Measurements from ENCODE around the gene GALNTL6.
"Not testable (repeated sequence)": the region's sequence is repeated elsewhere in the genome, so short reads cannot be mapped to it uniquely, and the experiment has no call there.

The GALNTL6 gene

GRCh38 chr4:172947594-172947993 is 1134.4 kb downstream of the GALNTL6 start:
- no peak for DNase-seq (ENCODE audit: low read depth)

DNA sequence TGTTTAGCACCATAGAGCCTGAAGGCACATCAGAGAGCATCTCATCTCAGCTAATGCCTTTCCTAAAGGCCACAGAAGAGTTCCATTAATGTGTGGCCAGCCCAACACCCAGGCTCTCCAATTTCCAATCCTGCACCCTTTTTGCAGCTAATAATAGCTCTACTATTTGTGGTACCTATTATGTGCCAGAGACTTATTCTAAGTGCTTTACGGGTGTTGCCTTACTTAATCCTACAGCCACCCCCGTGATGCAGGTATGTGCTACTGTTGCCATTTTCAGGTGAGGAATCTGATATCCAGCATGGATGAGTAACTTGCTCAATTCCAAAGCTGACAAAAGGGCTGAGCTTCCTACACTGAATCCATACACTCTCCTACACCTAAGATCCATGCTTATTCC is 1137.8 kb downstream of the GALNTL6 start:
- DNase-seq (ENCODE audit: low read depth): no peak

- DNase-seq (ENCODE audit: low read depth): no peak
Measured at GRCh38 chr4:172951679-172952451, 1138.7 kb downstream of the GALNTL6 start.

GRCh38 chr4:172953896-172954568 is 1140.8 kb downstream of the GALNTL6 start:
- DNase-seq (ENCODE audit: low read depth): no peak

GRCh38 chr4:172956340-172956739 is 1143.1 kb downstream of the GALNTL6 start:
- DNase-seq (ENCODE audit: low read depth): not testable (repeated sequence)

DNA sequence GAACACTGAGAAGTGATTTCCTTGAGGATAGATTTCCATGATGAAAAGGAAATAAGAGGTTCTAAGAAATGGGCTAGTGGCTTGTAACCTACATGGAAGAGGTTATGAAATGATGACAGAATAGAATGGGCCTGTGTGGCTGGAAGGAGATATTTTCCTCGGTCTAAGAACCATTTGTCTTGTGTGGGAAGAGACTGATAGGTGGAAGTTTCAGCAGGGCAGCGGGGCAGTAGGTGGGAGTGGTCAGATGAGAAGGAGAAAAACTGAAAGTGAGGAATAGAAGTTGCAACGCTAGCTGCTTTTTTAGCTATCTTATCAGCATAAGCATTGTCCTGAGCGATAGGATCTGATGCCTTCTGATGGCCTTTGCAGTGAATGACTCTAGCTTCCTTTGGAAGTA is 1144.0 kb downstream of the GALNTL6 start:
- no peak for DNase-seq (ENCODE audit: low read depth)

- DNase-seq (ENCODE audit: low read depth): peak; percentile 20
Measured at GRCh38 chr4:172962564-172963353, 1149.6 kb downstream of the GALNTL6 start.

- DNase-seq (ENCODE audit: low read depth): no peak
Measured at GRCh38 chr4:172963498-172964294, 1150.5 kb downstream of the GALNTL6 start.

DNA sequence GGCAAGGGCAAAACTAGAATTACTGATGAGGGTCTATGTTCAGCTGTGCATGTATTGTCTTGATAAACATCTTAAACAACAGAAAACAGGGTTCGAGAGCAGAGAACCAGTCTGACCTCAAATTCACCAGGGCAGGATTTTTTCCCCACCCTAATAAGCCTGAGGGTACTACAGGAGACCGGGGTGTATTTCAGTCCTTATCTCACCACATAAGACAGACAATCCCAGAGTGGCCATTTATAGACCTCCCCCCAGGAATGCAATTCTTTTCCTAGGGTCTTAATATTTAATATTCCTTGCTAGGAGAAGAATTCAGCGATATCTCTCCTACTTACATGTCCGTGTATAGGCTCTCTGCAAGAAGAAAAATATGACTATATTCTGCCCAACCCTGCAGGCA is 1157.0 kb downstream of the GALNTL6 start:
- DNase-seq (ENCODE audit: low read depth): not testable (repeated sequence)

GRCh38 chr4:172974586-172974985 is 1161.4 kb downstream of the GALNTL6 start:
- DNase-seq (ENCODE audit: low read depth): no peak

GRCh38 chr4:172975651-172976229 is 1162.5 kb downstream of the GALNTL6 start:
- no peak for DNase-seq (ENCODE audit: low read depth)

DNA sequence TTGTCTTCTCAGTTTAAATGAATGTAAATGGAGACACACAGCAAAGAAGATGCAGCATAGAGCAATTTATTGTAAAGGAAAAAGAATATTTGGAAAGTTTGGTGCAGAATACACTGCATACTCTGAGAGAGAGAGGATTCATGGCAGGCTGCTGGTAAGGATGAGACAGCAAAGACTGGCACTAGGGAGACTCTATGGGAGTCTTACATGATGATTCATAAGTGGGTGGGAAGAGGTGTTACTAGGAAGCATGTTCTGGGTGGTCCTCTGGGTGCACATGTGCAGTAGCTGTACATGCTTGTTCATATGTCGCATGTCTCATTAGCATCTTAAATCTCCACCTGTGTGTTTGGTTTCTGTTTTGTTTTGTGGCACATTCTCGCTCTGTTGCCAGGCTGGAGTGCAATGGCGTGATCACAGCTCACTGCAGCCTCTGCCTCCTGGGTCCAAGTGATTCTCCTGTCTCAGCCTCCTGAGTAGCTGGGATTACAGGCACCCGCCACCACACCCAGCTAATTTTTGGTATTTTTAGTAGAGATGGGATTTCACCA is 1164.4 kb downstream of the GALNTL6 start:
- DNase-seq (ENCODE audit: low read depth): not testable (repeated sequence)

DNA sequence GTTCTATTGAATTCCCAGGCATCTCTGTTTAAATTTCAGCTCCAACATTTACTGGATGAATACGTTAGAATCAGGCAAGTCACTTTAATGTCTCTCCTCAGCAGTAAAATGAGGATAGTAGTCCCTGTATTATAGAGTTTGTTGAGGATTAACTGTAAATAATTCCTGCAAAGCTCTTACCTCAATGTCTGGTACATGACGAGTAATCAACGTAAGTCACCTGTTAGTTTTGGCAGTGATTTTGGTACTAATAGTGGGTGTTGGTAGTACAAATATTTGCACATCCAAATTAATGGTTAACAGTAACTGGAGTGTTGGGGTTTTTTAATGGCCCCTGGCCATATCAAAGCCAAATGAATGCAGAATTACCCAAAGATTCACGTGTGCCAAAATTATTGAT is 1165.6 kb downstream of the GALNTL6 start:
- no peak for DNase-seq (ENCODE audit: low read depth)

GRCh38 chr4:172979332-172979731 is 1166.1 kb downstream of the GALNTL6 start:
- DNase-seq (ENCODE audit: low read depth): no peak

DNA sequence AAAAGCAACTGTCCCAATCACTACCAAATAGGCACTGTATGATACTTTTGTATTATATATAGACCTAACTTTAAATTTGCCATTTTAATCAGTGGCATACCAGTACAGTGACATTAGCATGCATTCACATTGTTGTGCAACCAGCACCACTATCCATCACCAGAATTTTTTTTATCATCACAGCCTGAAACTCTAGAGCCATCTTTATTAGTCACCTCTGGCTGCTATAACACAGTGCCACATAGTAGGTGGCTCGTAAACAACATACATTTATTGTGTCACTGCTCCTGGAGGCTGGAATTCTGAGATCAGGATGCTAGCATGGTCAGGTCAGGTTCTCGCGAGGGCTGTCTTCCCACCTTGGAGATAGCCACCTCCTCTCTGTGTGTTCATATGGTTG is 1167.0 kb downstream of the GALNTL6 start:
- no peak for DNase-seq (ENCODE audit: low read depth)

DNA sequence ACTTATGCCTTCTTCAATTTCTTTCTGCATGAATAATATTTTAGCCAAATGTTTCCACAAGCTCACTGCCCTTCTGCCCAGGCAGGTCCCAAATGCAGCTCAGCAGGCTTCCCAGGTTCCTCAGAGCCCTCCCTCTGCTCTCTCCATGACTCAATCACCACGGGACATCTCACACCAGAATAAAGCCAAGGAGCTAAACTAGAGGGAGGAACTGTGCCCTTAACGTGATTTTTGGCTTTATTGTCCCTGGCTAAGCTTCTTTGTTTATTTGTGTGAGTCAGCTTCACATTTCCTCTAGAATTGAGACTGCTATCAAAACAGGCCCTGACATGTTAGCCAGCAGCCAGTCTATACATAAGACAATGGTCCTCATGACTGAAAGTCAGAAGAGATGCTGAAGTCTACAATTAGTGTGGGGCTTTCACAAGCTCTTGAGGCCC is 1169.0 kb downstream of the GALNTL6 start:
- DNase-seq (ENCODE audit: low read depth): peak; percentile 55

- no peak for DNase-seq (ENCODE audit: low read depth)
Measured at GRCh38 chr4:172983014-172983413, 1169.8 kb downstream of the GALNTL6 start.

- no peak for DNase-seq (ENCODE audit: low read depth)
Measured at GRCh38 chr4:172983631-172984030, 1170.4 kb downstream of the GALNTL6 start.

- DNase-seq (ENCODE audit: low read depth): no peak
Measured at GRCh38 chr4:172985552-172985951, 1172.3 kb downstream of the GALNTL6 start.

- DNase-seq (ENCODE audit: low read depth): no peak
Measured at GRCh38 chr4:172986114-172986513, 1172.9 kb downstream of the GALNTL6 start.
